ENCODE results near the gene PLPPR1.

Gene PLPPR1

GRCh38 chr9:101299901-101300300 is 271.4 kb downstream of the PLPPR1 start:
- Histone ChIP-seq H3K36me3 (ENCODE audit: low read length) (no peaks in the 10 kb centered on the region), H3K9ac (ENCODE audit: low read length) (no peak overlapping the region), H3K9me3 (ENCODE audit: insufficient read depth, low read length) (no peaks in the 10 kb centered on the region), H4K20me1 (ENCODE audit: low read depth, low read length) (no peaks in the 10 kb centered on the region), H3K27me3 (ENCODE audit: low read length) (no peaks in the 10 kb centered on the region), H3K79me2 (ENCODE audit: insufficient read depth, low read length) (no peaks in the 10 kb centered on the region), H3K9me2 (replicated peaks; ENCODE audit: insufficient read depth, low read length) (no peaks in the 10 kb centered on the region), H3K27ac (ENCODE audit: low read depth, low read length) (no peak overlapping the region), H3K4me2 (ENCODE audit: low read depth, low read length, poor library complexity, severe bottlenecking) (no peak overlapping the region), H3K4me3 (ENCODE audit: insufficient read depth, low read length, poor library complexity, severe bottlenecking) (no peak overlapping the region), H3F3A (ENCODE audit: insufficient read depth) (no peaks in the 10 kb centered on the region), H2AFZ (ENCODE audit: low read depth, low read length, severe bottlenecking) (no peak overlapping the region)
- TF ChIP-seq CTCF (IDR thresholded peaks at IDR 0.05; ENCODE audit: insufficient read depth, low read length, poor library complexity, severe bottlenecking) (no peak), EZH2phosphoT487 (conservative IDR thresholded peaks at IDR 0.05; ENCODE audit: low read length) (no peak)

GRCh38 chr9:101307051-101307450 is 278.5 kb downstream of the PLPPR1 start:
- no peak overlapping the region for H3K4me2 ChIP-seq (ENCODE audit: low read depth, low read length, poor library complexity, severe bottlenecking)
- H3K9me2 ChIP-seq (replicated peaks; ENCODE audit: insufficient read depth, low read length): no peaks in the 10 kb centered on the region
- H3K36me3 ChIP-seq (ENCODE audit: low read length): no peaks in the 10 kb centered on the region
- H3K4me3 ChIP-seq (ENCODE audit: insufficient read depth, low read length, poor library complexity, severe bottlenecking): no peak overlapping the region
- H3K79me2 ChIP-seq (ENCODE audit: insufficient read depth, low read length): no peaks in the 10 kb centered on the region
- no peaks in the 10 kb centered on the region for H4K20me1 ChIP-seq (ENCODE audit: low read depth, low read length)
- no peak overlapping the region for H2AFZ ChIP-seq (ENCODE audit: low read depth, low read length, severe bottlenecking)
- no peaks in the 10 kb centered on the region for H3K27me3 ChIP-seq (ENCODE audit: low read length)
- TF ChIP-seq EZH2phosphoT487 (conservative IDR thresholded peaks at IDR 0.05; ENCODE audit: low read length) (no peak), CTCF (IDR thresholded peaks at IDR 0.05; ENCODE audit: insufficient read depth, low read length, poor library complexity, severe bottlenecking) (no peak)
- H3K27ac ChIP-seq (ENCODE audit: low read depth, low read length): no peak overlapping the region
- no peaks in the 10 kb centered on the region for H3F3A ChIP-seq (ENCODE audit: insufficient read depth)
- H3K9me3 ChIP-seq (ENCODE audit: insufficient read depth, low read length): no peaks in the 10 kb centered on the region
- H3K9ac ChIP-seq (ENCODE audit: low read length): no peak overlapping the region

- no peaks in the 10 kb centered on the region for H3K9me3 ChIP-seq (ENCODE audit: insufficient read depth, low read length)
- no peak overlapping the region for H3K4me3 ChIP-seq (ENCODE audit: insufficient read depth, low read length, poor library complexity, severe bottlenecking)
- H3K4me2 ChIP-seq (ENCODE audit: low read depth, low read length, poor library complexity, severe bottlenecking): no peak overlapping the region
- H2AFZ ChIP-seq (ENCODE audit: low read depth, low read length, severe bottlenecking): no peak overlapping the region
- no peak overlapping the region for H3K27ac ChIP-seq (ENCODE audit: low read depth, low read length)
- no peaks in the 10 kb centered on the region for H3K9me2 ChIP-seq (replicated peaks; ENCODE audit: insufficient read depth, low read length)
- H3K9ac ChIP-seq (ENCODE audit: low read length): no peak overlapping the region
- TF ChIP-seq EZH2phosphoT487 (conservative IDR thresholded peaks at IDR 0.05; ENCODE audit: low read length): no peak
- no peak for TF ChIP-seq CTCF (IDR thresholded peaks at IDR 0.05; ENCODE audit: insufficient read depth, low read length, poor library complexity, severe bottlenecking)
- H3K27me3 ChIP-seq (ENCODE audit: low read length): no peaks in the 10 kb centered on the region
- H3F3A ChIP-seq (ENCODE audit: insufficient read depth): no peaks in the 10 kb centered on the region
- H3K79me2 ChIP-seq (ENCODE audit: insufficient read depth, low read length): no peaks in the 10 kb centered on the region
- H3K36me3 ChIP-seq (ENCODE audit: low read length): no peaks in the 10 kb centered on the region
- H4K20me1 ChIP-seq (ENCODE audit: low read depth, low read length): no peaks in the 10 kb centered on the region
Measured at GRCh38 chr9:101307524-101308213, 279.1 kb downstream of the PLPPR1 start.

Measured in SU-DHL-6 (cell line).